Measurements from ENCODE around the gene INO80. TPM values are rescaled to one million over a fixed set of nuclear protein-coding genes. Genes with fewer than 3 reads are reported as not detected.

INO80 gene
- polyA plus RNA-seq, 1 experiment, result 5.3 TPM

GRCh38 chr15:40931300-40932142 is 184.6 kb downstream of the INO80 start:
- no peaks in the 10 kb centered on the region; the same call in 1 of the 2 replicates for H3K9me3 ChIP-seq (ENCODE audit: control insufficient read depth, insufficient read depth, low read length)
- CTCF ChIA-PET, result interaction anchor here (0.6 to 3.0 kb wide), 7 partner anchors 10 to 114 kb away, joined by 3 to 30 read pairs (median 5); no protein-coding TSS in a partner anchor
- H3K27me3 ChIP-seq (ENCODE audit: control insufficient read depth, insufficient read depth, low read length), result peaks cover 26% of the 10 kb centered on the region
- no peak for TF ChIP-seq CTCF (IDR thresholded peaks at IDR 0.05; ENCODE audit: low read depth, low read length)
- H3K4me3 ChIP-seq (ENCODE audit: low read depth, low read length), result peak overlapping the region; percentile 63
- POLR2A ChIA-PET, result interaction anchor here (1.7 to 3.1 kb wide), 2 partner anchors 10 to 22 kb away, joined by 7 to 14 read pairs; partner anchors contain the start of gene CHAC1
- DNase-seq (ENCODE audit: low read depth, low spot score), result no peak
- no peak overlapping the region for H3K27ac ChIP-seq (ENCODE audit: low read depth, low read length)

GRCh38 chr15:40930430-40931299 is 185.4 kb downstream of the INO80 start:
- CTCF ChIA-PET, result interaction anchor here (0.5 to 3.0 kb wide), 12 partner anchors 9 to 292 kb away, joined by 3 to 30 read pairs (median 6); no protein-coding TSS in a partner anchor
- Histone ChIP-seq H3K27me3 (ENCODE audit: control insufficient read depth, insufficient read depth, low read length) (peaks cover 34% of the 10 kb centered on the region), H3K4me3 (ENCODE audit: low read depth, low read length) (peak overlapping the region; percentile 63), H3K27ac (ENCODE audit: low read depth, low read length) (no peak overlapping the region), H3K9me3 (ENCODE audit: control insufficient read depth, insufficient read depth, low read length) (no peaks in the 10 kb centered on the region; the same call in 1 of the 2 replicates)
- DNase-seq (ENCODE audit: low read depth, low spot score), result no peak
- POLR2A ChIA-PET, result interaction anchor here (0.5 to 3.1 kb wide), 6 partner anchors 11 to 91 kb away, joined by 3 to 14 read pairs (median 7); partner anchors contain the start of gene CHAC1
- TF ChIP-seq CTCF (IDR thresholded peaks at IDR 0.05; ENCODE audit: low read depth, low read length), result peak; percentile 72

GRCh38 chr15:40929660-40930429 is 186.2 kb downstream of the INO80 start:
- POLR2A ChIA-PET, result interaction anchor here (0.5 to 3.1 kb wide), 5 partner anchors 12 to 92 kb away, joined by 4 to 14 read pairs (median 7); partner anchors contain the start of gene CHAC1
- DNase-seq (ENCODE audit: low read depth, low spot score), result no peak
- peaks cover 42% of the 10 kb centered on the region for H3K27me3 ChIP-seq (ENCODE audit: control insufficient read depth, insufficient read depth, low read length)

More at GRCh38 chr15:40929660-40930429, 186.2 kb downstream of the INO80 start:
- peak overlapping the region; percentile 63 for H3K4me3 ChIP-seq (ENCODE audit: low read depth, low read length)
- H3K9me3 ChIP-seq (ENCODE audit: control insufficient read depth, insufficient read depth, low read length), result no peaks in the 10 kb centered on the region; the same call in 1 of the 2 replicates
- TF ChIP-seq CTCF (IDR thresholded peaks at IDR 0.05; ENCODE audit: low read depth, low read length), result no peak; the same call in 1 of the 2 replicates
- CTCF ChIA-PET, result interaction anchor here (0.6 to 3.0 kb wide), 8 partner anchors 12 to 293 kb away, joined by 3 to 30 read pairs (median 8); no protein-coding TSS in a partner anchor
- no peak overlapping the region for H3K27ac ChIP-seq (ENCODE audit: low read depth, low read length)

Small RNA genes lying within 50 kb of the gene (small RNA-seq; reads per million reads assigned to genes)
- gene ISCA1P4 (ENCODE audit: insufficient read length, low read depth), result not detected

Other genes with a start within 250 kb of the INO80 start
- gene RHOV, start 242.0 kb downstream of the INO80 start, polyA plus RNA-seq (2011; rRNA removed), result 0.04 and 0.10 TPM in 2 replicates
- 18.7 and 25.7 TPM in 2 replicates for gene VPS18, start 221.8 kb downstream of the INO80 start, polyA plus RNA-seq (2011; rRNA removed)
- gene DLL4, start 186.9 kb downstream of the INO80 start, polyA plus RNA-seq (2011; rRNA removed), result 1.5 and 2.6 TPM in 2 replicates
- 106 and 154 TPM in 2 replicates for gene CHAC1, start 162.8 kb downstream of the INO80 start, polyA plus RNA-seq (2011; rRNA removed)
- gene EXD1, start 114.5 kb upstream of the INO80 start, polyA plus RNA-seq (2011; rRNA removed), result not detected in 2 replicates
- gene CHP1, start 115.0 kb upstream of the INO80 start, polyA plus RNA-seq (2011; rRNA removed), result 76.5 and 90.1 TPM in 2 replicates
- 2.9 and 3.9 TPM in 2 replicates for gene OIP5, start 216.3 kb upstream of the INO80 start, polyA plus RNA-seq (2011; rRNA removed)
- 24.8 and 33.9 TPM in 2 replicates for gene NUSAP1, start 216.6 kb upstream of the INO80 start, polyA plus RNA-seq (2011; rRNA removed)

Measured in AG04450 (cell line).